ENCODE results near the gene TRIB2. TPM values are rescaled to one million over a fixed set of nuclear protein-coding genes. Genes with fewer than 3 reads are reported as not detected.

TRIB2 gene
- total and polyA plus RNA-seq, 2 donors (not counting 3 experiments of a cell fraction or from before 2014, with no cell fraction given): 15.8 to 20.5 TPM

DNA sequence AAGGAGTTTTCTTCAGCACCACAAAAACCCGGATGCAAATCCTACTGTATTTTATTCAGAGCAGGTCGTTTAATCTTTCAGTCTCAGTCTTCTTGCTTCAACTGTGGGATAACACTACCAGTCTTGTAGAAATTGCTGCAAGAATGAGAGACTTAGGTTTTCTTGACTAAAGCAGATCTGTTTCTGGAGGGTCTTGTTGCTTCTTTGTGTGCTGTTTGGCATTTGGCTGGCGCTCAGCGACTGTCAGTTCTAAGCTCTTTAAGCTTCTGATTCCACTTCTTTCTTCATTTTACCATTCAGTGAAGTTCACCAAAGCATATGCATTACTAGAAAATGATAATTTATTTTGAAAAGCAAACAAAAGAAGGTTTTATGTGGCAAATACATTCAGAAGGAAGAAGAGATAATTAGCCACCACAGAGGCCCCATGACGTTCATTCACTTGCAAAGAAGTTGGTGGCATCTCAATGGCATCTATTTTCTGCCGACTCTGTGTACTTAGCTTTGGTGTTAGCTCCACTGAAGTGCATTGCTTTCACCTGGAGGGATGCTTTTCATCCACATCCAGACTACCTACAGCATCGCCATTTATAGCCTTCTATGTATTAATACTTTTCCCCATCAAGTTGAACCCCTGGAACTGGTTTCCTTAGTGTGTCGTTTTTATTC is 53.7 kb downstream of the TRIB2 start:
- BruUV-seq (replicated peaks): no TSS peak
- CTCF ChIA-PET: no interaction called here
- POLR2A ChIA-PET: no interaction called here

More for the DNA sequence above, 53.7 kb downstream of the TRIB2 start:
- H3K4me1 ChIP-seq (ENCODE audit: control insufficient read depth, extremely low read depth, insufficient read depth, low read length): no peaks in the 10 kb centered on the region
- intact Hi-C loops (cut with micrococcal nuclease): no loop called here
- TF ChIP-seq GATA2 (IDR thresholded peaks at IDR 0.05; ENCODE audit: insufficient read depth, insufficient read length, low read depth, low read length) (no peak), POLR2A (IDR thresholded peaks at IDR 0.05; ENCODE audit: low read depth, low read length) (no peak), FOS (IDR thresholded peaks at IDR 0.05; ENCODE audit: borderline replicate concordance, insufficient read depth, low read length) (no peak), JUN (IDR thresholded peaks at IDR 0.05; ENCODE audit: borderline replicate concordance, insufficient read depth, insufficient read length, low read depth) (no peak), MYC (IDR thresholded peaks at IDR 0.05; ENCODE audit: low read depth, low read length) (no peak), EZH2 (IDR thresholded peaks at IDR 0.05; ENCODE audit: borderline replicate concordance, low read depth, low read length, severe bottlenecking) (no peak), POLR2AphosphoS5 (IDR thresholded peaks at IDR 0.05; ENCODE audit: insufficient read depth, low read depth, low read length) (no peak)
- TF ChIP-seq, protein P1, sequence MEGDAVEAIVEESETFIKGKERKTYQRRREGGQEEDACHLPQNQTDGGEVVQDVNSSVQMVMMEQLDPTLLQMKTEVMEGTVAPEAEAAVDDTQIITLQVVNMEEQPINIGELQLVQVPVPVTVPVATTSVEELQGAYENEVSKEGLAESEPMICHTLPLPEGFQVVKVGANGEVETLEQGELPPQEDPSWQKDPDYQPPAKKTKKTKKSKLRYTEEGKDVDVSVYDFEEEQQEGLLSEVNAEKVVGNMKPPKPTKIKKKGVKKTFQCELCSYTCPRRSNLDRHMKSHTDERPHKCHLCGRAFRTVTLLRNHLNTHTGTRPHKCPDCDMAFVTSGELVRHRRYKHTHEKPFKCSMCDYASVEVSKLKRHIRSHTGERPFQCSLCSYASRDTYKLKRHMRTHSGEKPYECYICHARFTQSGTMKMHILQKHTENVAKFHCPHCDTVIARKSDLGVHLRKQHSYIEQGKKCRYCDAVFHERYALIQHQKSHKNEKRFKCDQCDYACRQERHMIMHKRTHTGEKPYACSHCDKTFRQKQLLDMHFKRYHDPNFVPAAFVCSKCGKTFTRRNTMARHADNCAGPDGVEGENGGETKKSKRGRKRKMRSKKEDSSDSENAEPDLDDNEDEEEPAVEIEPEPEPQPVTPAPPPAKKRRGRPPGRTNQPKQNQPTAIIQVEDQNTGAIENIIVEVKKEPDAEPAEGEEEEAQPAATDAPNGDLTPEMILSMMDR (IDR thresholded peaks at IDR 0.05; ENCODE audit: extremely low read depth in 1 of 2, insufficient read depth in 1 of 2, low read depth in 1 of 2, low read length in 2 of 2): no peak
- dilution Hi-C loops (cut with MboI; ENCODE audit: extremely low pct_ligation_motif_present, low sequenced_read_pairs): no loop called here
- H3K27ac ChIP-seq (ENCODE audit: insufficient read depth, low read depth, low read length): no peak overlapping the region
- DNase-seq (ENCODE audit: low read depth, low spot score) (no peak), FAIRE-seq (peak; percentile 4)
- no peaks in the 10 kb centered on the region for H3K9me3 ChIP-seq (replicated peaks; ENCODE audit: control insufficient read depth, insufficient read depth, low read length)
- no peak overlapping the region for H3K9ac ChIP-seq (replicated peaks; ENCODE audit: extremely low read depth, insufficient read depth, low read length)
- no peak overlapping the region for H3K4me2 ChIP-seq (ENCODE audit: insufficient read depth, low read length)
- no peaks in the 10 kb centered on the region for H3K36me3 ChIP-seq (ENCODE audit: control insufficient read depth in 2 of 2, extremely low read depth in 1 of 2, insufficient read depth in 2 of 2, low read length in 2 of 2)
- no peak overlapping the region for H2AFZ ChIP-seq (ENCODE audit: low read depth, low read length)
- no peaks in the 10 kb centered on the region for H4K20me1 ChIP-seq (replicated peaks; ENCODE audit: control insufficient read depth, extremely low read depth, insufficient read depth, low read length)
- no peak overlapping the region for H3K4me3 ChIP-seq (replicated peaks in 1 of 3; ENCODE audit: insufficient read depth in 1 of 3, low read depth in 1 of 3, low read length in 3 of 3)
- H3K27me3 ChIP-seq (ENCODE audit: control insufficient read depth in 2 of 2, insufficient read depth in 2 of 2, low read length in 2 of 2): peaks cover 5 to 6% of the 10 kb centered on the region in 2 experiments
- H3K79me2 ChIP-seq (ENCODE audit: control insufficient read depth, insufficient read depth, low read length): no peaks in the 10 kb centered on the region
- H3K9me1 ChIP-seq (replicated peaks; ENCODE audit: control insufficient read depth, extremely low read depth, insufficient read depth, low read length): no peaks in the 10 kb centered on the region
